Stimulated activated CD4-positive, alpha-beta T cell treated with anti-CD3 and anti-CD28 coated beads, Interleukin-12 subunit alpha, Interleukin-12 subunit beta, amount 100 ng/mL, for 48 hours (primary cell): ENCODE measurements around the gene IER2.
"Not testable (repeated sequence)": the region's sequence is repeated elsewhere in the genome, so short reads cannot be mapped to it uniquely, and the experiment has no call there.

Experiments
- DNase-seq, 3 donors: peaks; one replicate each; pipeline ENCODE4 v3.0.0-alpha.2; 2020; ENCODE audit warnings: low read depth in 2 of 3, low spot score in 1 of 3

The IER2 gene

DNA sequence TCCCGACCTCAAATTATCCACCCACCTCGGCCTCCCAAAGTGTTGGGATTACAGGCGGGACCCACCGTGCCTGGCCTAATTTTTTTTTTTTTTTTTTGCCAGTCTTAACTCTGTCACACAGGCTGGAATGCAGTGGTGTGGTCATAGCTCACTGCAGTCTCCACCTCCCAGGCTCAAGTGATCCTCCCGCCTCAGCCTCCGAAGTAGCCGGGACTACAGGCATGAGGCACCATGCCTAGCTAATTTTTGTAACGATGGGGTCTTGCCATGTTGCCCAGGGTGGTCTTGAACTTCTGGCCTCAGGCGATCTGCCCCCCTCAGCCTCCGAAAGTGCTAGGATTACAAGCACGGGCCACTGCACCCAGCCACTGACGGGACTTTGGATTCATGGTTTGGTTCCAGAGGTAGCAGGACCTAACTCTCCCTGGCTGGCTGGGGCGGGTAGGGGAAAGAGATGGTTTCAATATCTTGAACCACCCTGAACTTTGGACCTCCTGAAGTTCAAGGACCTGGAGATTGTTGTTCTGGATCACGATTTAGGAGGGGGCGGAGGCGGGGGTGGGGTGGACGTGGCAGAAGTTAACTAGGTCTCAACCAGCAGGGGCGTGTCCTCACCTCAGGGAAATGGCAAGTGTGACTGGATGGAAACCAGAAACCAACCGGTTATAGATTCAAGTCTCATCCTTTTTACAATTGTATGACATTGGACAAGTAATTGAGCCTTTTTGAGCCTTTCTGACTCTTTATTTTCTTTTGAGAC lies 40.8 kb downstream of the IER2 start:
- DNase-seq = no peak

- peak in 2 of 3 donors; percentile 44 to 46 for DNase-seq
Observed at GRCh38 chr19:13195678-13196077, 45.5 kb downstream of the IER2 start.

- no peak for DNase-seq
Observed at GRCh38 chr19:13198634-13199033, 48.4 kb downstream of the IER2 start.

- DNase-seq = not testable (repeated sequence)
Observed at GRCh38 chr19:13202112-13202511, 51.9 kb downstream of the IER2 start.
